Skin of body (tissue), 2 donors: Measurements from ENCODE around the gene TRIP13. TPM values are rescaled to one million over a fixed set of nuclear protein-coding genes. Genes with fewer than 3 reads are reported as not detected.
A peak's percentile ranks its signal among the peaks of the same experiment; 100 is the strongest.
"Not testable (repeated sequence)": the region's sequence is repeated elsewhere in the genome, so short reads cannot be mapped to it uniquely, and the experiment has no call there.

Source experiments
- DNase-seq: peaks from one replicate; lab custom pipeline; 2025; lab: John Stamatoyannopoulos, UW
- total RNA-seq: library from RNA; depleted of rRNA; stranded (reverse); fragments of >200 nt; gene quantifications from one replicate; pipeline ENCODE4 v1.2.3, GENCODE V29; 2014

The TRIP13 gene, protein sequence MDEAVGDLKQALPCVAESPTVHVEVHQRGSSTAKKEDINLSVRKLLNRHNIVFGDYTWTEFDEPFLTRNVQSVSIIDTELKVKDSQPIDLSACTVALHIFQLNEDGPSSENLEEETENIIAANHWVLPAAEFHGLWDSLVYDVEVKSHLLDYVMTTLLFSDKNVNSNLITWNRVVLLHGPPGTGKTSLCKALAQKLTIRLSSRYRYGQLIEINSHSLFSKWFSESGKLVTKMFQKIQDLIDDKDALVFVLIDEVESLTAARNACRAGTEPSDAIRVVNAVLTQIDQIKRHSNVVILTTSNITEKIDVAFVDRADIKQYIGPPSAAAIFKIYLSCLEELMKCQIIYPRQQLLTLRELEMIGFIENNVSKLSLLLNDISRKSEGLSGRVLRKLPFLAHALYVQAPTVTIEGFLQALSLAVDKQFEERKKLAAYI
- 6.5 TPM for total RNA-seq

DNA sequence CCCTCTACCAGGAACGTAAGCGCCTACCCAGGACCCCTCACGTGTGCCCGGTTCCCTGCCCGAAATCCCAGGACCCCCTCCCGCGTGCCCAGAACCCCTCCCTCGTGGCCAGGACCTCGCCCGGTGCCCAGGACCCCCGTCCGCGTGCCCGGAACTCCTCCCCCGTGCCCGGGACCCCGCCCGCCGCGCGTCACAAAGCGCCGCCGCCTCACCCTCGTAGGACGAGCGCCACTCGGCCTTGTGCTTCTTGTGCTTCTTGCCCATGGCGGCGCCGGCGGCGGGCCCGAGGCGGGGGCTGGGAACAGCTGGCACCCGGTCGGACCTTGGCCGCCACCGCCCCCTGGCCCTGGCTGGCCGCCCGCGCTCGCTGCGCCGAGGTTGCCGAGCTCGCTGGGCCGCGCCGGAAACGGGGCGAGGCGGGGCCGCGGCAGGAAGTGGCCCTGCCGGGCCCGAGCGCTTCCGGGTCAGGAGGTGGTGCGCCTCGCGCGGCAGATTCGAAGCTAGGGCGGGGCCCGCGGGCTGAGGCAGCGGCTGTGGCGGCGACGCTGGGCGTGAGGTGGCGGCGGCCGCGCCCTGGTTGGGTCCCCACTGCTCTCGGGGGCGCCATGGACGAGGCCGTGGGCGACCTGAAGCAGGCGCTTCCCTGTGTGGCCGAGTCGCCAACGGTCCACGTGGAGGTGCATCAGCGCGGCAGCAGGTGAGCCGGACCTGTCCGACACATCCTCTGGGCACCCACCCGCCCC, at the start of gene TRIP13, which contains the start of gene BRD9:
Gene TRIP13, plus strand, starts transcription at position 491 of the 743 bp plus-strand sequence. Its CDS starts 115 bp downstream, at position 606.
Gene BRD9, minus strand, starts transcription at position 408 of the 743 bp plus-strand sequence. Its CDS starts 144 bp downstream, at position 264.
- DNase-seq: peak; percentile 39

DNA sequence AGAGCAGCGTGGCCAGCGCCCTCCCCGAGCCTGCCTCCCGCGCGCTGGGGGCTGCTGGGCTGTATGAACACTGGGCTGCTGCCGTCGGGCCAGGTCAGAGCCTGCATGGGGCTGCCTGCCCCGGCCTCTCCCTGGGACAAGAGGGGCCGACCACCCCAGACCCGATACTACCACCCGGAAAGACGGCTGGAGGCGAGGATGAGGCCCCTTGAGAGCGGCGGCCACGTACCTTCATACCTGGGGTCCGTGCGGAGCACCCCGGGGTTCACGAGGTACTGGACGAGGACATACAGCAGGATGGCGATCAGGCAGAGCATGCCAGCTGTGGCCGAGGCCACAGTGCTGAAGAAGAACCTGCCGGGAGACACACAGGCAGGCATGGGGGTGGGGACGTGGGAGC, 49.3 kb upstream of the TRIP13 start:
- DNase-seq: not testable (repeated sequence)

DNA sequence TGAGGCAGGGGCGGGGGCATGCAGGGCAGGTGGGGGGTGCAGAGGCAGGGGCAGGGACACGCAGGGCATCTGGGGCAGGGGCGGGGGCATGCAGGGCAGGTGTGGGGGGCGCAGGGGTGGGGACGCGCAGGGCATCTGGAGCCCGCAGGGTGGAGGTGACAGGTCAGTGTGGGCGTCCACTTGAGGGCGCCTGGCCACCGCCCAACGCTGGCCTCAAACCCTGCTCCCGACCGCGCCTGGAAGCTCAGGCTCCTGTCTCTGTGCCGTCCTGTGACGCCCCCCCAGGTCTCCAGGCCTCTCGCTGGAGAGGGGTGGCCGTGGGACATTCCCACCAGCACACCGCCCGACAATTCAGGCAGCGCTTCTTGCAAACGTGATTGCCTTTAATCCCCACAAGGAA, 48.8 kb upstream of the TRIP13 start:
- DNase-seq: not testable (repeated sequence)

DNA sequence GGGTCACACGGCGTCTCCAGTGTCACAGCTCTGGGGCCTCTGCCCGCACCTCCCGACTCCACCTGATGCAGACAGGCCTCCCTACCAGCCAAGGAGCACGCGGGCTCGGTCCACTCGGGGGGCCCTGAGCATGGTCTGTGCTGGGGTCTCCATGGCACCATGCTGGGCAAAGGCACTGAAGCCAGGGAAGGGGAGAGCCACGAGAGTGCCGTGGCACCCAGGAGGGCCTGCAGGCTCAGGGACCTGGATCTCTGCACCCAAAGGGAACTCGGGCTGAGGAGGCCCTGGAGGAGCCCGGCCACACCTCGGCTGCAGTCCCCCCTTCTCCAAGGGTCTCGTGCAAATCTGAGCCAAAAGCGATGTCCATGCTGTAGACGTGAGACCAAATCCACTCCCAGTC, 48.3 kb upstream of the TRIP13 start:
- not testable (repeated sequence) for DNase-seq

DNA sequence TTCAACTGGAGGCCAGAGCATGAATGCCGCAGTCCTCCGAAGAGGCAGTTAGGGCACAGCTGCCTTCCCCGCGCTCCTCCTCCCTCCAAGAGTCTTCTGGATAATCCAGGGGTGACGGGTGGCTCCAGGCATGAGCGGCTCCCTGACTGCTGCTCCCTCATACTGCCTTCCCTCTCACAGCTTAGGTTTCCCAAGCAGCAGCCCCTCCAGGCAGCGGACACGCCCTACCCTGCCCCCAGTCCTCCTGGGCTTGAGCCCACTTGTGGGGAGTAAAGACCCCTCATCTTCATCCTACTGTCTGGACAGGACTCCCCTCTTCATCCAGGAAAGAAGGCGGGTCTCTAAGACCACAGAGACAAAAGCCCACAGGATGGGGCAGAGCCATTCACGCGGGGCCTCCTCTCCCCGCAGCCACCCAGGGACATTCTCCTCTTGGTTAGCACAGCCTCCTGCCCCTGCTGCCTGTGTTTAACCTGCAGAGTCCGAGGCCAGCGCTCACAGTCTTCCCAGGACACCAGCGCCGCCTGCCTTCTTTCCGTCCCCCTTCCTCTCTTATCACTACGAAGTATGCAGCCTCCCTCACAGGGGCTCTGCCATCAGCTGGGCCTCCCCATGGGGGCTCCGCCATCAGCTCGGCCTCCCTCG, 47.5 kb upstream of the TRIP13 start:
- not testable (repeated sequence) for DNase-seq

DNA sequence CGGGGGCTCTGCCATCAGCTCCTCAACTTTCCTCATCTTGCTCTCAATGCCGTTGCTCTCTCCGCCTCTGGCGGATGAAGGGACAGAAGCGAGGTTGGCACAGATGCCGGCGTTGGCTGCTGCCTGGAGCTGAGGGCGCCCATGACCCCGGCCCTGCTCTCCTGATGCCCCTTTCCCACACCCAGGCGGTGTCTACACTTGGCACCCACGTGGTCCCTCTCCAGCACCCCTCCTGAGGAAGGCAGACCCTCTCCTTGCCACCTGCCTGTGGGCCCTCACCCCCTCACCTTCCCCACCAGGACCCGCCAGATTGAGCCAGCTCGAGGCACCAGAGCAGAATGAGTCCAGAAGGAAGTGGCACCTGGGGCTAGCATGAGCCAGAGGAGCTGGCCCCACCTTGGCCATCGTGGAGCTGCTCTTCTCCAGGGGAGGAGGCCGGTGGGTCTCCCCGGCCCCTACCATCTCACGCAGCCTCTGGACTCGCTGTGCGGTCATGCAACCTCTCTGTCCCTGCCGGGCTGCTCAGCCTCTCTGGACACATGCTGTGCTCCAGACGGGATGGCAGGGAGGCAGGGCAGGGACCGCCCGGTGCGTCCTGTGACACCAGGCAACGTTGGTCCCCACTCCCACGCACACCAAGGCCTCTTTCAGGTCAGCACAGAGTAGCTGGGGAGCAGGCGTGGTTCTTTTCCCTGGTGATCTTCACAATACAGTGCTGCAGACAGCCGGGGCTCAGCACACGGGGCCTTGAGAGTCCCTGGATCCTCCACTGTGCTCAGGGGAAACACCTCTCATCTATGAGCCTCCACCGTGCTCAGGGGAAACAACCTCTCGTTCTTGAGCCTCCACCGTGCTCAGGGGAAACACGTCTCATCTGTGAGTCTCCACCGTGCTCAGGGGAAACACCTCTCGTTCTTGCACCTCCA, 46.7 kb upstream of the TRIP13 start:
- DNase-seq: not testable (repeated sequence)

DNA sequence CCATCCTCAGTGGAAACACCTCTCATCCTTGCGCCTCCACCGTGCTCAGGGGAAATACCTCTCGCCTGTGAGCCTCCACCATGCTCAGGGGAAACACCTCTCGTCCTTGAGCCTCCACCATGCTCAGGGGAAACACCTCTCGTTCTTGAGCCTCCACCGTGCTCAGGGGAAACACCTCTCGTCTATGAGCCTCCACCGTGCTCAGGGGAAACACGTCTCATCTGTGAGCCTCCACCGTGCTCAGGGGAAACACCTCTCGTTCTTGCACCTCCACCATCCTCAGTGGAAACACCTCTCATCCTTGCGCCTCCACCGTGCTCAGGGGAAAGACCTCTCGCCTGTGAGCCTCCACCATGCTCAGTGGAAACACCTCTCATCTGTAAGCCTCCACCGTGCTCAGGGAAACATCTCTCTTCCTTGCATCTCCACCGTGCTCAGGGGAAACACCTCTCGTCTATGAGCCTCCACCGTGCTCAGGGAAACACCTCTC, 46.0 kb upstream of the TRIP13 start:
- DNase-seq: not testable (repeated sequence)

DNA sequence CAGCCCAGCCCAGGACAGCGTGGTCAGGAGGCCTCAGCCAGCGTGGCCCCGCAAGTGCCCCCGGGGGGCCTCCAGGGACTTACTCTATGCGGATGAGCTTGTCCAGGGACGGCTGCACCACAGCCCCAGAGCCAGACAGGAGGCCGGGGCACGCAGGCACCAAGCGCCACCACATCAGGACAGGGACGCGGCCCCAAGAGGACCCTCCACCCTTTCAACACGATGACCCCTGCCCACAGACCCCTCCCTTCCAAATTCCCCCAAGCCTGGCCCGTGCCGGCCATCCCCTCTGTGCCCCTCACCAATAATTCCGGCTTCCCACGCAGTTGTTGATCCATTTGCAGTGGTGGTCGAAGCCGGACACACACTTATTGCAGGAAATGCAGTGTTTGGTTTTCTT, 45.5 kb upstream of the TRIP13 start:
- not testable (repeated sequence) for DNase-seq

DNA sequence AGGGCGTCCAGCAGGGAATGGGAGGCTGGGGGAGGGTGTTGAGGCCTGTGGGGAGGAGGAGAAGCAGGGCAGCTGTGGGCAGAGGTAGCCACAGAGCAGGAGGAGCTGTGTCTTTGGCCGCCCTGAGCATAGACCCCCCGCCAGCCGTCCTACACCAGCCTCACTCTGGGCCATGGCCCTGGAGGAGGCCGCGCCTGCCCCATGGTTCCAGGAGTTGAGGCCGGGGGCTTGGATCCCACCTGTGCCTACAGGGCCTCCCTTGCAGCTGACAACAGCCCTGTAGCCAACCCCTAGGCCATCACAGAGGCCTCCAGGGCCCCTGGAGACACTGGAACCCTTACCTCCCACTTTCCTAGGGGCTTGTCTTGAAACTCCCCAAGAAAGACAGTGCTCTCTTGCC, 44.9 kb upstream of the TRIP13 start:
- not testable (repeated sequence) for DNase-seq

DNA sequence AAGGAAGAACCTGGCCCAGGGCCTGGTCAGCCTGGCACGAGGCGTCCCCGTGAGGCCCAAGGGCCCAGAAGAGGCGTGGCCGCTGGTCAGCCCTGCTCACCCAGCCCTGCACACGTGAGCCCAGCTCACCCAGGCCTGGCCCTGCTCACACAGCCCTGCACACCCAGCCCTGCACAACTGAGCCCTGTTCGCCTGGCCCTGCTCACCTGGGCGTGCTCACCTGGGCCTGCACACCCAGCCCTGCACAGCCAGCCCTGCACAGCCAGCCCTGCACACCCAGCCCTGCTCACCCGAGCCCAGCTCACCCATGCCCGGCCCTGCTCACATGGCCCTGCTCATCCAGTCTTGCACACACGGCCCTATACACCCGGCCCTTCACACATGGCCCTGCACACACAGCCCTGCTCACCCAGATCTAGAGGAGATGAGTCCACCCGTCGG, 44.0 kb upstream of the TRIP13 start:
- DNase-seq: no peak

DNA sequence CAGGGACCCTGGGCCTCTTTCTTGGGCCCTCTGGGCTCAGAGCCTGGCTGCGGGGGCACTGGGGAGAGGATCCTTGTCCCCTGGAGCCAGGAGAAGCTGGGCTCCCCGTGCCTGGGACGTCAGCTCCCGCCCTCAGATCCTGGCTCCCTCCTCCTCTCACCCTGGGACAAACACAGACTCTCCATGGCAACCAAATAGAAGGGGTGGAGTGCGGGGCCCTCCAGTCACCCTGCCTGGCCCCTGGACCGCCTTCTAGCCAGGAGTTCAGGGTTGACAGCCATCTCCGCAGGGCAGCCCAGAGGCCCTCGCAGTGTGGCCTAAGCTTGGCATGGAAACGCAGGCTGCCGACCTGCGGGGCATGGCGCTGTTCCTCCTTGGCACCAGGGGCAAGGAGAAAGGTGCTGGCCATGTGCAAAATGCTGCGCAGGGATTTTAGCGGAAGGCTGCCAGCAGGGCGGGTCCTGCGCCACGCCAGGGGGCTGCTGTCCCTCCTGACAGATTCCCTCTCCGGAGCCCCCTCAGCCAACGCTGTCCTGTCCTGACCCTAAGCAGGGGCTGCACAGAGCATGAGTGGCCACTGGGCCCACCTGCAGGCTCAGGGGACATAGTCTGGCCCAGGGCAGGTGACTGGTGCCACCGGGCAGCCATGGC, 42.9 kb upstream of the TRIP13 start:
- DNase-seq: peak; percentile 33

DNA sequence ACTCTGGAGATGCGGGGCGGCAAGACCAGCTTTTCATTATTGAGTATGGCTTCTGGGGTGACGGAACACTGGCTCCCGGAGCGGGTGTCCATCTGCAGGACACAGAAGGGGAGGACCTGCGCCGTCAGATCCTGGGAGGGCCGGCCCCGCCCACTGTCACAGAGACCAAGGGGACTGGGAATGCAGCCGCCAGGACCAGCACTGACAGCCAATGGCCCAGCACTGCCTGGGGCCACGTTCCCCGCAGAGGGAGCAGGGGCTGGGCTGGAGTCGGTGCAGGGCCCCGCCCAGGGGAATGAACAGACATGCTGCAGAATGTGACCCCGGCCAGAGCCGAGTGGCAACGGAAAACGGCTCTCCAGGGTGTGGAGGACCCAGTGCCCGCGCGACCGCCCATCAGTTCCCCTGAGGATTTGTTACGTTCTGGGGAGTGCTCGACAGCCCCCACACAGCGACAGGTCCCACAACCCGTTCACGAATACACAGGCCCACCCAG, 42.1 kb upstream of the TRIP13 start, which contains the start of gene ZDHHC11:
Gene ZDHHC11, minus strand, starts transcription at position 476 of the 496 bp plus-strand sequence. Its CDS starts 384 bp downstream, at position 92.
- DNase-seq: no peak

DNA sequence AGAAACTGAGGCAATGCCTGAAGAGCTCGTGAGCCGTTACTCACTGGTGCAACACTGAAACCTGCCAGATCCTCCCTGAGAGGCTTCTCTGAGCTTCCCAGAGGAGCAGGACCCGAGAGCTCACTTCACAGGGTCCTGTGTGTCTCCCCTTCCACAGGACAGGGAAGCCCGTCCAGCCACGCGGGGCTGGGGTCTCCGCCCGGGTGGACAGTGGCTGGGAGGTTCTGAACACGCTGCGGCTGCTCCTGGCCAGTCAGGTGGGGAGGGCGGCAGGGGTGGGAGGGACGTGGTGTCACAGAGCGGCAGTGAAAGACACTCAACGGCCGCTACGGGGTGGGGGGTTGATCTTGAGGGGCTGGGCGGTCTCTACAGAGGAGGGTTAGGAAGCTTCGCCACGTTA, 41.6 kb upstream of the TRIP13 start:
- no peak for DNase-seq

DNA sequence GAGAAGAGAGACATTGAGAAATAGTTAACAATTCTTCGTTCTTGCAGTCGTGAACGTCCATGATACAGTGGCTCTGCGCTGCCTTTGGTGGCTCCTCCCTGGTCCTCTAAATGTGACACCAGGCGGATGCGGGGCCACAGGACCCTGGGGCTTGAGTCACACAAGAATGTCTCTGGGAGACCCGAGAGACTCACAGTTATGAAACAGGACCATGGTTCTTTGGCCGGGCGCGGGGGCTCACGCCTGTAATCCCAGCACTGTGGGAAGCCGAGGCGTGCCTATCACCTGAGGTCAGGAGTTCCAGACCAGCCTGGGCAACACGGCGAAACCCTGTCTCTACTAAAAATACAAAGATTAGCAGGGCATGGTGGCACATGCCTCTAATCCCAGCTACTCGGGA, 41.1 kb upstream of the TRIP13 start:
- DNase-seq: no peak

DNA sequence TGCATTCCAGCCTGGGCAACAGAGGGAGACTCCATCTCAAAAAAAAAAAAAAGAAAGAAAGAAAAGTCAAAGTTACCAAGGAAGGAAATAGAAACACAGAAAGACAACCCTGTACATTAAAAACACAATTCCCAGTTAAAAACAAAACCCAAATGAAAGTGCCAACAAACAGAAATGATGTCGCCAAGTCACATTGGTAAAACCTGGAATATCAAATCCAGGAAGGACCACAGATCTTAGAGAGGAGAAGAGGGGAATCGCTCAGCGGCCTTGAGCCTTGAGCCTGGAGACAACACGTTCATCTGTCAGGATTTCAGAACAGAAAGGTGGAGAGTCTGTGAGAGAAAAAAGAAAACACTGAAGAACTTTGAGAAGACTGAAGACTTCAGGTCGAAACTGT, 40.7 kb upstream of the TRIP13 start:
- no peak for DNase-seq

DNA sequence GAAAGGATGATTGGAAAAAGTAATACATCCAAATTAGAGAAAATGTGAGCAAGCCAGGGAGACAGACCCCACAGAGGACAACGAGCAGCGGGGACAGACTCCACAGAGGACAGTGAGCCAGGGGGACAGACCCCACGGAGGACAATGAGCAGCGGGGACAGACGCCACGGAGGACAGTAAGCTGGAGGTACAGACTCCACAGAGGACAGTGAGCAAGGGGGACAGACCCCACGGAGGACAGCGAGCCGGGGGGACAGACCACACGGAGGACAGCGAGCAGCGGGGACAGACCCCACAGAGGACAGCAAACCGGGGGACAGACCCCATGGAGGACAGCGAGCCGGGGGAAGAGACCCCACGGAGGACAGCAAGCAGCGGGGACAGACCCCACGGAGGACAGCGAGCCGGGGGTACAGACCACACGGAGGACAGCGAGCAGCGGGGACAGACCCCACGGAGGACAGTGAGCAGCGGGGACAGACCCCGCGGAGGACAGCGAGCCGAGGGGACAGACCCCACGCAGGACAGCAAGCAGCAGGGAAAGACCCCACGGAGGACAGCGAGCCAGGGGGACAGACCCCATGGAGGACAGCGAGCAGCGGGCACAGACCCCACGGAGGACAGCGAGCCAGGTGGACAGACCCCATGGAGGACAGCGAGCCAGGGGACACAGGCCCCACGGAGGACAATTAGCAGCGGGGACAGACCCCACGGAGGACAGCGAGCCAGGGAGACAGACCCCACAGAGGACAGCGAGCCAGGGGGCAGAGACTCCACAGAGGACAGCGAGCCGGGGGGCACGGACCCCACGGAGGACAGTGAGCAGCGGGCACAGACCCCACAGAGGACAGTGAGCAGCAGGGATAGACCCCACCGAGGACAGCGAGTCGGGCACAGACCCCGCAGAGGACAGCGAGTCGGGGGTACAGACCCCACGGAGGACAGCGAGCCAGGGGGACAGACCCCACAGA, 40.0 kb upstream of the TRIP13 start:
- no peak for DNase-seq

DNA sequence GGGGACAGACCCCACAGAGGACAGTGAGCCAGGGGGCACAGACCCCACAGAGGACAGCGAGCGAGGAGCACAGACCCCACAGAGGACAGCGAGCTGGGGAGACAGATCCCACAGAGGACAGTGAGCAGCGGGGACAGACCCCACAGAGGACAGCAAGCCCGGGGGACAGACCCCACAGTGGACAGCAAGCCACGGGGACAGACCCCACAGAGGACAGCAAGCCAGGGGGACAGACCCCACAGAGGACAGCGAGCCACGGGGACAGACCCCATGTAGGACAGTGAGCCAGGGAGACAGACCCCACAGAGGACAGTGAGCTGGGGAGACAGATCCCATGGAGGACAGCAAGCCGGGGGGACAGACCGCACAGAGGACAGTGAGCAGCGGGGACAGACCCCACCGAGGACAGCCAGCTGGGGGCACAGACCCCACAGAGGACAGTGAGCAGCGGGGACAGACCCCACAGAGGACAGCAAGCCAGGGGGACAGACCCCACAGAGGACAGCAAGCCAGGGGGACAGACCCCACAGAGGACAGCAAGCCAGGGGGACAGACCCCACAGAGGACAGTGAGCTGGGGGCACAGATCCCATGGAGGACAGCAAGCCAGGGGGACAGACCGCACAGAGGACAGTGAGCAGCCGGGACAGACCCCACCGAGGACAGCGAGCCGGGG, 39.1 kb upstream of the TRIP13 start:
- DNase-seq: not testable (repeated sequence)

DNA sequence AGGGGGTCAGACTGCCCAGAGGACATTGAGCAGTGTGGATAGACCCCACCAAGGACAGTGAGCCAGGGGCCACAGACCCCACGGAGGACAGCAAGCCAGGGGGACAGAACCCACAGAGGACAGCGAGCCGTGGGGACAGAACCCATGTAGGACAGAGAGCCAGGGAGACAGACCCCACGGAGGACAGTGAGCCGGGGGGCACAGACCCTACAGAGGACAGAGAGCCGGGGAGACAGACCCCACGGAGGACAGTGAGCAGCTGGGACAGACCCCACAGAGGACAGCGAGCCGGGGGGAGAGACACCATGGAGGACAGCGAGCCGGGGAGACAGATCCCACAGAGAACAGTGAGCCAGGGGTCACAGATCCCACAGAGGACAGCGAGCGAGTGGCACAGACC, 38.5 kb upstream of the TRIP13 start:
- no peak for DNase-seq
